SK-MEL-5 (cell line): ENCODE data around the gene UNKL. TPM values are rescaled to one million over a fixed set of nuclear protein-coding genes. Genes with fewer than 3 reads are reported as not detected.
"Not testable (repeated sequence)": the region's sequence is repeated elsewhere in the genome, so short reads cannot be mapped to it uniquely, and the experiment has no call there.

Experiments used
- DNase-seq: peaks from one replicate; pipeline ENCODE4 v3.0.0-alpha.2; 2016; ENCODE audit warnings: low read depth, low spot score
- in situ Hi-C: cut with HindIII; loops from 2 replicates; pipeline ENCODE4 v1.10.0; 2016; ENCODE audit warnings: low sequenced_read_pairs, high pct_unique_total_duplicates, low pct_unique_long_range_greater_than_20kb
- total RNA-seq: library from RNA; depleted of rRNA; stranded (reverse); fragments of >200 nt; shearing (Covaris generic); gene quantifications from 2 replicates; pipeline ENCODE4 v1.2.3, GENCODE V29; 2014

The UNKL gene
- total RNA-seq, 1 experiment from 2014 or later = 7.8 TPM

- no peak for DNase-seq
- in situ Hi-C loops = no loop called here
These were observed 34.8 kb upstream of the UNKL start for GRCh38 chr16:1449201-1449788.

- no peak for DNase-seq
- in situ Hi-C loops = no loop called here
These were observed 34.1 kb upstream of the UNKL start for GRCh38 chr16:1448536-1449116.

- in situ Hi-C loops = no loop called here
- no peak for DNase-seq
These were observed 33.5 kb upstream of the UNKL start for GRCh38 chr16:1447965-1448364.

GRCh38 chr16:1446296-1447080, 32.0 kb upstream of the UNKL start:
- in situ Hi-C loops = no loop called here

GRCh38 chr16:1445518-1446203, 31.2 kb upstream of the UNKL start:
- DNase-seq = no peak
- in situ Hi-C loops = no loop called here

More at GRCh38 chr16:1446296-1447080, 32.0 kb upstream of the UNKL start:
- no peak for DNase-seq

GRCh38 chr16:1444730-1445517, 30.4 kb upstream of the UNKL start:
- in situ Hi-C loops = no loop called here
- DNase-seq = no peak

- peak; percentile 8 for DNase-seq
- in situ Hi-C loops = no loop called here
These were observed 29.7 kb upstream of the UNKL start, which contains the start of gene CCDC154 for GRCh38 chr16:1443980-1444729. TSS of gene CCDC154 (minus strand) at chr16:1444556. CDS start at chr16:1444322, 234 bp downstream.

GRCh38 chr16:1443403-1443973, 29.0 kb upstream of the UNKL start:
- DNase-seq = no peak
- in situ Hi-C loops = no loop called here

GRCh38 chr16:1442697-1443096, 28.2 kb upstream of the UNKL start:
- in situ Hi-C loops = no loop called here
- DNase-seq = no peak

- in situ Hi-C loops = no loop called here
- no peak for DNase-seq
These were observed 26.9 kb upstream of the UNKL start for GRCh38 chr16:1441391-1441829.

- DNase-seq, in situ Hi-C loops: not testable (repeated sequence)
These were observed 25.2 kb upstream of the UNKL start for GRCh38 chr16:1439699-1440074.

- in situ Hi-C loops = no loop called here
- DNase-seq = no peak
These were observed 24.7 kb upstream of the UNKL start for GRCh38 chr16:1439058-1439698.

GRCh38 chr16:1438229-1439057, 23.9 kb upstream of the UNKL start:
- in situ Hi-C loops = no loop called here

GRCh38 chr16:1437606-1438005, 23.1 kb upstream of the UNKL start:
- in situ Hi-C loops = no loop called here
- DNase-seq = no peak

More at GRCh38 chr16:1438229-1439057, 23.9 kb upstream of the UNKL start:
- DNase-seq = no peak

GRCh38 chr16:1436731-1437355, 22.3 kb upstream of the UNKL start:
- DNase-seq = no peak
- in situ Hi-C loops = no loop called here
